KOPT-K1 (cell line): ENCODE results near the gene ATAD3C.
"Not testable (repeated sequence)": the region's sequence is repeated elsewhere in the genome, so short reads cannot be mapped to it uniquely, and the experiment has no call there.

Experiments used
- H3K27ac ChIP-seq: fragments of 200-600 bp; sonication (generic); 2 replicates; pipeline ENCODE4 v1.5.1; 2016; ENCODE audit warnings: antibody characterized with exemption, mild to moderate bottlenecking, low read depth, low read length; ENCODE audit not compliant: poor library complexity, severe bottlenecking
- H3K36me3 ChIP-seq: fragments of 200-600 bp; sonication (generic); 2 replicates; pipeline ENCODE4 v1.5.1; 2017; ENCODE audit warnings: antibody characterized with exemption, mild to moderate bottlenecking, low read length, moderate library complexity; ENCODE audit not compliant: insufficient read depth
- H3K9me3 ChIP-seq: fragments of 200-600 bp; sonication (generic); 2 replicates; pipeline ENCODE4 v1.5.1; 2017; ENCODE audit warnings: antibody characterized with exemption, low read length, mild to moderate bottlenecking; ENCODE audit not compliant: insufficient read depth, poor library complexity, severe bottlenecking

ATAD3C gene

DNA sequence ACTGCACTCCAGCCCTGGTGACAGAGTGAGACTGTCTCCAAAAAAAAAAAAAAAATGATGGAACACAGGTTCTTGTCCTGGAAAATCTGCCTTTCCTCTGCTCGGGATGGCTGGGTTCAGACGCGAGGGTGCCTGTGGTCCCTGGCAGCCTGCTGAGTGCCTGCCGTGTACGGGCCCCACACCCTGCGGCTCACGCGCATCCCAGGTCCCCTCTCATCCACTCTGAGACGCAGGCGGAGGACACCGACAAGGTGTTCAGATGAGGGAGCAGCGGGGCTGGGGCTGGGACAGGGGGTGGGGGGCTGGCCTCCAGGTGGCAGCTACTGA, 24.1 kb upstream of the ATAD3C start:
- H3K36me3 ChIP-seq, result no peaks in the 10 kb centered on the region
- peak overlapping the region; percentile 83 for H3K27ac ChIP-seq
- H3K9me3 ChIP-seq, result no peaks in the 10 kb centered on the region

DNA sequence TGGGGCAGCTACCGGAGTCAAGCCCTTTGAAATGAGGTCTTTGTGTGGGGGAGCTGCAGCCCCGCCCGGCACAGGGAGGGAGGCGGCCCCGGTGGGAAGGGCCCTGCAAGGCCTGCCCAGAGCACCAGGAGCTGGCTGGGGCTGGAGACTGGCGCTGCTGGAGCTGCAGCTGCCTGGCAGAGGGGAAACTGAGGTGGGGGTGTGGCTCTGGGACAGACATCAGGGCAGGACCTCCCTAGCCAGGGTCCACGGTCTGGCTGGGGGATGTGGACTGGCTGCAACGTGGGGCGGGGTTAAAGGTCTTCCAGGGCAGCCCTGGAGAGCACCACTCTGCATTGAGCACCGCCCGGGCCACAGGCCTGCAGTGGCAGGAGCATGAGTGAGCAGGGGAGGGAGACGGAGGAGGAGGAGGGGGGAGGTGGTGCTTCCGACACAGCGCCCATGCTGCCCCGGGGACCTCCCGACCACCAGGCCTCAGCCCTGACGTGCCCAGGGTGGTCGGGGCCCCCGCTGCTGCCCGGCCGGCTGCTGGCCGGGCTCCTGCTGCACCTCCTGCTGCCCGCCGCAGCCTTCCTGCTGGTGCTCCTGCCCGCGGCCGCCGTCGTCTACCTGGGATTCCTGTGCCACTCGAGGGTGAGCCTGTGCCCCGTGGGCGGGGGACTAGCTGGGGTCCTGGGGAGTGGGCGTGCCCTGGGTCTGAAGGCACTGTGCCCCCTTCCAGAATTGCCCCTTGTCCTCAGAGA, 23.6 kb upstream of the ATAD3C start:
- Histone ChIP-seq H3K27ac (peak overlapping the region; percentile 83), H3K36me3 (no peaks in the 10 kb centered on the region), H3K9me3 (no peaks in the 10 kb centered on the region)

DNA sequence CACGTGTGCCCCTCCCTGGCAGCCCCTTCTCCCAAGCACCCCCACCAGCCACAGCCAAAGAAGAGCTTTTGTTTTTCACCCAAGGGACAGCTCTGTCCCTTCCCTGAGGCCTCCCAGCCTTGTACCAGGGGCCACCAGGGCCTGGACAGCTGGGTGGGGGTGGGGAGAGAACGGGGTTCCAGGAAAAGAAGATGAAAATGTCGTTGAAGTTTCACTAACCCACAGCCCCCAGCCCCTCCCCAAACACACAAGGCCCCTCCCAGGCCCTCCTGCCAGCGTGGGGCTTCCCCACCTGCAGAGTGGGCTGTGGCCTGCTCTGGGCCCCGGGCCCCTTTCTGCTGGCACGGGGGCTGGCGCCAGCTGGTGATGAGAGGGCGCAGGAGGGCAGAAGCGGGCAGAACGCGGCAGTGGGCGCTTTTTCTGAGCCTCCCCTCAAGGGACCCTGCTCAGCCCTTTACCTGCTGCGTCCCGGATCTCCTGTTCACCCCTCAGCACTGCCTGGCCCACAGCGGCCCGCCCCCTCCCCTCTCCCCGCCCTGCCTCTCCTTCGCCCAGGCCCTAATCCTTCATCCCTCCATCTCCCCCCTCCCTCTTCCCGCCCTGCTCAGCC, 22.9 kb upstream of the ATAD3C start:
- Histone ChIP-seq H3K27ac (peak overlapping the region; percentile 83), H3K36me3 (no peaks in the 10 kb centered on the region), H3K9me3 (no peaks in the 10 kb centered on the region)

DNA sequence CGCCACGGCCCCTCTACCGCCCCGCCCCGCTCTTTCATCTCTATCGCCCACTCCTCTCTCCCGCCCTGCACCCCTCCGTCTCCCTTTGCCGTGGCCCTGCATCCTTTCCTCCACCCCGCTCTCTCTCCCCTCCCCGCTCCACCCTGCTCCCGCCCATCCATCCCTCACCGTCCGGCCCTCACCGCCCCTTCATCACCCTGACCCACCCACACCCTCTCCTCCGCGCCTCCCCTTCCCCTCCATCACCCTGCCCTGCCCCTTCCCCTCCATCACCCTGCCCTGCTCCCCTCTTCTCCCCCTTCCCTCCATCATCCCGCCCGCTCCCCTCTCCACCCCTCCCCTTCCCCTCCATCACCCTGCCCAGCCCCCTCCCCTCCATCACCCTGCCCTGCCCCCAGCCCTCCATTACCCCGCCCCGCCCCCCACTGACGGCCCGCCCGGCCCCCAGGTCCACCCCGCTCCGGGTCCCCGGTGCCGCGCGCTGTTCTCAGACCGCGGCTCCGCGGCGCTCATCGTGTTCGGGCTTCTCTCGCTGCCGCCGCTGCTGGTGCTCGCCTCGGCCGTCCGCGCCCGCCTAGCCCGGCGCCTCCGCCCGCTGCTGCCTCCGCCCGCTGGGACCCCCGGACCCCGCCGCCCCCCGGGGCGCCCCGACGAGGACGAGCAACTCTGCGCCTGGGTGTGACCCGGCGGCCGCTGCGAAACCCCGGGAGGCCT, 22.2 kb upstream of the ATAD3C start:
- H3K9me3 ChIP-seq, result no peaks in the 10 kb centered on the region
- no peaks in the 10 kb centered on the region for H3K36me3 ChIP-seq
- peak overlapping the region; percentile 83 for H3K27ac ChIP-seq

DNA sequence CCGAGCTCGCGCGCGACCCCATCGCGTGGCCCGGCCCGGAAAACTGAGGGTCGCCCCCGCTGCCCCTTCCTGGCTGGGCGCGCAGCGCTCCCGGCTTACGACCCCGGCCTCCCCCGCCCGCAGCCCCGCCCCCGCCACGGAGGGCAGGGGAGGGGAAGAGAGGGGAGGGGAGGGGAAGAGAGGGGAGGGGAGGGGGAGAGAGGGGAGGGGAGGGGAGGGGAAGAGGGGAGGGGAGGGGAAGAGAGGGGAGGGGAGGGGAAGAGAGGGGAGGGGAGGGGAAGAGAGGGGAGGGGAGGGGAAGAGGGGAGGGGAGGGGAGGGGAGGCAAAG, 21.7 kb upstream of the ATAD3C start:
- no peaks in the 10 kb centered on the region for H3K36me3 ChIP-seq
- H3K9me3 ChIP-seq, result no peaks in the 10 kb centered on the region
- H3K27ac ChIP-seq, result no peak overlapping the region

DNA sequence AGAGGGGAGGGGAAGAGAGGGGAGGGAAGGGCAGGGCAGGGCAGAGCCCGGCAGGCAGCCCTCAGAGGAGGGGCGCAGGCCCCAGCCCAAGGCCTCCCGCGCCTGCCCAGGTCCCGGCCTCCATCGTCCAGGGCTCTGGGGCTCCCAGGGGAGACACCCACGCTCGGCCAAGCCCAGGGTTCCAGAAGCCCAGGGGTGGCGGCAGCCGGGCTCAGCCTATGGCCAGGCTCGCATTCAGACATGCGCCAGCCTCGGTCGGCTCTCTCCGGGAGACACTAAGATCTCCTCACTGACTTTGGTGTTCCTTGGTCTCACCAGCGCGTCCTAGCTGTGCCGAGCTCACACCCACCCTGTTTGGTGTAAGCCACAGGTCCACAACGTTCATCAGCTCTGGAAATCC, 21.3 kb upstream of the ATAD3C start:
- Histone ChIP-seq H3K36me3 (no peaks in the 10 kb centered on the region), H3K9me3 (no peaks in the 10 kb centered on the region), H3K27ac (no peak overlapping the region)

DNA sequence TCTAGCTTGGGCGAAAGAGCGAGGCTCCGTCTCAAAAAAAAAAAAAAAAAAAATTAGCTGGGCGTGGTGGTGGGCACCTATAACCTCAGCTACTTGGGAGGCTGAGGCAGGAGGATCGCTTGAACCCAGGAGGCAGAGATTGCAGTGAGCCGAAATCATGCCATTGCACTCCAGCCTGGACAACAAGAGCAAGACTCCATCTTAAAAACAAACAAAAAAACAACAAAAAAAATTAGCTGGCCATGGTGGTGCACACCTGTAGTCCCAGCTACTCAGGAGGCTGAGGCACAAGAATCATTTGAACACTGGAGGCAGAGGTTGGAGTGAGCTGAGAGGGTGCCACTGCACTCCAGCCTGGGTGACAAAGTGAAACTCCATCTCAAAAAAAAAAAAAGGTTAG, 20.5 kb upstream of the ATAD3C start:
- not testable (repeated sequence) for H3K9me3 ChIP-seq, H3K36me3 ChIP-seq, H3K27ac ChIP-seq

DNA sequence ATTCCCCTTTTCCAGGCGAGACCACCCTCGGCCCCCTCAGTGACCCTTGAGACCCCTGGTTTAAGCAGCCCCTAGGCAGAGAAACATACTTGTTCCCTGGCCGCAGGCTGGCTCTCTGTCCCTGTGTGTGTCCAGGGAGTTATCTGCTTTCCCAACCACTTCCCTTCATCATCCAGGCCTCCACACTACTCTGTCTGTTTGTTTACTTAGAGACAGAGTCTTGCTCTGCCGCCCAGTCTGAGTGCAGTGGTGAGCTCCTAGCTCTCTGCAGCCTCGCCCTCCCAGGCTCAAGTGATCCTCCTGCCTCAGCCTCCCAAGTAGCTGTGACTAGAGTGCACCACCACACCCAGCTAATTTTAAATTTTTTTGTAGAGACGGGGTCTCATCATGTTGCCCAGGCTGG, 19.8 kb upstream of the ATAD3C start:
- Histone ChIP-seq H3K27ac (no peak overlapping the region), H3K36me3 (no peaks in the 10 kb centered on the region)

DNA sequence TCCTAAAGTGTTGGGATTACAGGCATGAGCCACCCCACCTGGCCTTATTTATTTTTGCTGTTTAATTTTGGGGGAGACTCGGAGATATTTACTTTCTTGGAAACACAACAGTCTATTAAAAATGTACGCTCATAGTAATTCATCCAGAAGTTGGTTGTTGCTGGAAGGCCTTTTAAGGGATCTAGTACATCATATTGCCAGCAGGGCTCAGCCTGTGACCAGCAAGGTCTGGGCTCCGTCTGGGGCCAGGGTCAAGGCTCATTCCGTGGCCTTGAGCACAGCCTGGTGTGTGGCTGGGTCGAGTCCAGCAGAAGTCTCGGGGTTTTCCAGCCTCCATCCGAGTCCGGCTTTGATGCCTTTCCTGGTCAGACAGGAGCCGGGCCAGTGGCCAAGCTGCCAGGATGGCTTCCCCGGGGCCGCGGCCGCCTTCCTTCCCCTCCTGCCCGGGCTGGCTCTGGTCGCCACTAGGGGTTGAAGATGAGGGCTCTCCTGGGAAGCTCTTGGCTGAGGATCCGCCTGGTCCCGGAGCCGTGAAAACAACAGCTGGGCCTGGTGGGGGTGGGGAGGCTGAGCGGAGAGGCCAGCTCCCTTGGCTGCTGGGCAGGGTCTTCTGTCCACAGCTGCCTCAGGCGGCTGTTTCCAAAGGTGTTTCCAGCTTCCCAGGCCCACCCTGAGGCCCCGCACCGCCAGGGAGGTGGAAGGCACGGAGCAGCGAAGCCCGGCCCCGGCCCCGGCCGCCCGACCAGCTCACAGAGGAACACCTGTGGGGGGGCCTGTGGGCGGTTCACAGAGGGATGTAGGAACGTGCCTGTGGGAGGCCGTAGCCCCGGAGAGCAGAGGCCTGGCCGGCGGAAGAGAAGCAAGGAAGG, 19.1 kb upstream of the ATAD3C start:
- Histone ChIP-seq H3K9me3 (no peaks in the 10 kb centered on the region), H3K36me3 (no peaks in the 10 kb centered on the region), H3K27ac (no peak overlapping the region)

More for the DNA sequence above, 19.8 kb upstream of the ATAD3C start:
- H3K9me3 ChIP-seq, result no peaks in the 10 kb centered on the region

DNA sequence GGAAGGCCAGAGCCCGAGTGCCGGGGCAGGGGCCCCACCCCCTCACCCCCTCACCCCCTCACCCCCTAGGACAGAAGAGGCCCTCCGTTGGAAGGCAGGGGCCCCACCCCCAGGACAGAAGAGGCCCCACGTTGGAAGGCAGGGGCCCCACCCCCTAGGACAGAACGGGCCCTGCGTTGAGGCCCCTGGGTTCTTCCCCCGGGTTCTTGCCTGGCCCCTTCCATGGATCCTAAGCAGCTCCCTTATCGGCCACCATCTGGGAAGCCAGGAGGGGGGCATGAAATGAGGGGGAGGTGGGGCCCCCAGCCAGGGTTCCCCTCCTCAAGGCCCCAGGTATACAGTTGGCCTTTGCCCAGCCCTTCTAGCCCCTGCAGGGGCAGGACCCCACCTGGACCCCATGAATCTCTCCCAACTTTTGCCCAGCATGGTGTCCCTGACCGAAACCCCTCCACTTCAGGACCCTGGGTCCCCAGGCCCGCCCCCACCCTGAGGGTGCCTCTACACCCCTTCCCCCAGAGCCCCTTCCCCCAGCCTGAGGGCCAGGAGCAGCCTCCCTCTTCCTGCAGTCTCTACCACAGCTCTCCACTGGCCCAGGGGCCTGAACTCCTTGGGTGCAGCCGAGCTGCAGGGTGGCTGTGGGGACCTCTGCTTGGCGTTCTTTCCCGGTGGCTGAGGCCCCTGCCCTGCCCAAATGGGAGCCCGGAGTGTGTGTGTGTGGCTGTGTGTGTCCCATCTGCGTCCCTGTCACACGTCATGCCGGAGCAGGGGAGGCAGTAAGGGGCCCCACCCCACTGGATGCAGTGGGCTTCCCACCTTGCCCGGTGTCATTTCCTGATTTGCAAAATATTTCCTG, 18.3 kb upstream of the ATAD3C start:
- Histone ChIP-seq H3K36me3 (no peaks in the 10 kb centered on the region), H3K9me3 (no peaks in the 10 kb centered on the region), H3K27ac (no peak overlapping the region)

DNA sequence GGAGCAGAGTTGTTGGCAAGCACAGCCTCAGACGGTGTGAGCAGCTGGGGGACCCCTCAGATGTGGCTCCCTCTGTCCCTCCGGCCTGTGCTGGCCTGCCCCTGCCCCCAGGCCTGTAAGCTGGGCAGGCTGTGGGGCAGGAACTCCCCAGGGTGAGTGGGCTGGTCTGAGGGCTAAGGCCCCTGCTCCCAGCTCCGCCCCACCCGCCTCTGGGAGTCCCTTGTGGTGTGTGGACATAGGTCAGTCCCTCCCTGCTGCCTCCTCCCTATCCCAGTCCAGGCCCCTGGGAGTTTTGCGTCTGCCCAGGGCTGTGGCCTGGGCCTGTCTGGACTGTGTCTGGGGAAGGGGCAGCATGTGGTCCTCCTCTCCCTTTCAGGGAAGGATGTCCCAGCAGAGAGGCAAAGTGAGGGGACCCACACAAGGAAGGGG, 17.6 kb upstream of the ATAD3C start:
- Histone ChIP-seq H3K36me3 (no peaks in the 10 kb centered on the region), H3K9me3 (no peaks in the 10 kb centered on the region), H3K27ac (no peak overlapping the region)

DNA sequence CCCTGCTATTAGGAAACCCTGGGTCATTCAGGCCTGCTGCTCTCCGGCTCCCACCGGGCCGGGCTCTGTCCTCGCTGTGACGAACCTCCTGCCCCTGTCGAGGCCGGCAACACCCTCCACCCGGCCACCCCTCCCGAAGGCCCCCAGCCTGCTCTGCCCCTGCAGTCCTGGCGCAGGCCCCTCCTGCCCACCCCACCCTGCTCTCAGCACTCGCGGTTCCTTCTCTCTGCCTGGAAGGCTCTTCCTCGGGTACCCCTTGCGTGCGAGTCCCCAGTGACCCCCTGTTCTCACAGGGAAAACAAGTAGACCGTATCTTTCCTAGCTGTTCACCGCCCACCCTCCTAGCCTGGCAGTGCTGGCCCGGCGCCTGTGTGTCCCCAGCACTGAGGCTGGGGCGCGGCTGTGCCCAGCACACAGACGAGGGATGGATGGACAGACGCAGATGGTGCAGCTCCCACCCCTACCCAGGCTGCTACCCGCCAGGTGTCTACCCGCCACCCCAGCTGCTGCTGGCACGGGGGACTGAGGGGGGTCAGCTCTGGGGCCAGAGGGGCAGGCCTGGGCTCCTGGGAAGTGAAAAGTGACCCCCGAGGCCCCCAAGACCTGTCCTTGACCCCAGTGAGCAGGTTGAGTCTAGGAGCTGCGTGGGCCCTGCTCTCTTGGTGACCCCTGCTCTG, 17.1 kb upstream of the ATAD3C start:
- Histone ChIP-seq H3K9me3 (no peaks in the 10 kb centered on the region), H3K27ac (no peak overlapping the region), H3K36me3 (no peaks in the 10 kb centered on the region)

DNA sequence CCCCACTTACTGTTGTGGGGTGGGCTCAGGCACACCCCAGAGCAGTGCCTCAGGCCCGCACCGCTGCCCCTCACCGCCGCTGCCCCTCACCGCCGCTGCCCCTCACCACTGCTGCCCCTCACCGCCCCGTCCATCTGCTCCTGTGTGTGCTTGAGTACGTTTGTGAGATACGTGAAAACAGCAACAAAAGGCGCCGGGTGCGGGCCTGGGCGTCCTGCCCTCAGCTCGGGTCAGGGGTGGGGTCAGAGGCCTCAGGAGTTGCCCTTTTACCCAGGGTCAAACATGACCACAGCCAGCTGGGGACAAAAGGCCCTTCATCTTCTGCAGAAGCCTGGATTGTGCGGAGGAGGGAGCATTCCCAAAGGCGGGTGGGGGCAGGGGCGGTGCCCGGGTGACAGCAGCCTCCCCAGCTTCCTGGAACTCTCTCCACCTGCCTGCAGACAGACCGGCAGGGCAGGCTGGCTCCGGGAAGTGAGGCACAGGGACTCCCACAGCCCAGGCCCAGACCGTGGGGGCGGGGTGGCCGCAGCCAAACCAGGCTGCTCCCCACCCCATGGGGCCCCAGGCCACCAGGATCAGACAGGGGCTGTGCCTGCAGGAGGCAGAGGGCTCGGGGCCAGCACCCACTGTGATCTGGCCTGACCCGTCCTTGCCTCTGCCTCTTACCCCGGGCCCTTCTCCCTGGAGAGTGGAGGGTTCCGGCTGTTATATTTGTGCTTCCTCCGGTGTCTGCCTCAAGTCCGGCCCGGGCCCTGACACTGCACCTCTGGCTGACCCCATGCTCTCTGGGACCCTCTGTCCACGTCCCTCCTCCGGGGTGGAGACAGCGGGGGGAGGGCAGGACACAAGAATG, 16.3 kb upstream of the ATAD3C start:
- no peaks in the 10 kb centered on the region for H3K9me3 ChIP-seq
- no peak overlapping the region for H3K27ac ChIP-seq
- no peaks in the 10 kb centered on the region for H3K36me3 ChIP-seq
